Measurements from ENCODE around the gene CRTC1.

CRTC1 gene

DNA sequence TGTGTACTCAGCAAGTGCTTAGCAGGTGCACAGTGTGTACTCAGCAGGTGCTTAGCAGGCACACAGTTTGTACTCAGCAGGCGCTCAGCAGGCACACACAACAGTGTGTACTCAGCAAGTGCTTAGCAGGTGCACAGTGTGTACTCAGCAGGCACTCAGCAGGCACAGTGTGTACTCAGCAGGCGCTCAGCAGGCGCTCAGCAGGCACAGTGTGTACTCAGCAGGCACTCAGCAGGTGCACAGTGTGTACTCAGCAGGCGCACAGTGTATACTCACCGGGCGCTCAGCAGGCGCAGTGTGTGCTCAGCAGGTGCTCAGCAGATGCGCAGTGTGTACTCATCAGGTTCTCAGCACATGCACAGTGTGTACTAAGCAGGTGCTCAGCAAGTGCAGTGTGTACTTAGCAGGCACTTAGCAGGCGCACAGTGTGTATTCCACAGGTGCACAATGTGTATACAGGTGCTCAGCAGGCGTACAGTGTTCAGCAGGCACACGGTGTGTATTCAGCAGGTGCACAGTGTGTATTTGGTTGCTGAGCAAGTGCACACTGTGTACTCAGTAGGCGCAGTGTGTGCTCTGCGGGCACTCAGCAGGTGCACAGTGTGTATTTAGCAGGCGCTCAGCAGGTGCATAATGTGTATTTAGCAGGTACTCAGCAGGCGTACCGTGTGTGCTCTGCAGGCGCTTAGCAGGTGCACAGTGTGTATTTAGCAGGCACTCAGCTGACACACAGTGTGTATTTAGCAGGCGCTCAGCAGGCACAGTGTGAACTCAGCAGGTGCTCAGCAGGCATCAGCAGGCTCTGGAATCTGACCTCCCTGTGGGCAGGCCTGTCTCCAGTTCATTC, 15.1 kb downstream of the CRTC1 start:
- TF ChIP-seq, protein P1, sequence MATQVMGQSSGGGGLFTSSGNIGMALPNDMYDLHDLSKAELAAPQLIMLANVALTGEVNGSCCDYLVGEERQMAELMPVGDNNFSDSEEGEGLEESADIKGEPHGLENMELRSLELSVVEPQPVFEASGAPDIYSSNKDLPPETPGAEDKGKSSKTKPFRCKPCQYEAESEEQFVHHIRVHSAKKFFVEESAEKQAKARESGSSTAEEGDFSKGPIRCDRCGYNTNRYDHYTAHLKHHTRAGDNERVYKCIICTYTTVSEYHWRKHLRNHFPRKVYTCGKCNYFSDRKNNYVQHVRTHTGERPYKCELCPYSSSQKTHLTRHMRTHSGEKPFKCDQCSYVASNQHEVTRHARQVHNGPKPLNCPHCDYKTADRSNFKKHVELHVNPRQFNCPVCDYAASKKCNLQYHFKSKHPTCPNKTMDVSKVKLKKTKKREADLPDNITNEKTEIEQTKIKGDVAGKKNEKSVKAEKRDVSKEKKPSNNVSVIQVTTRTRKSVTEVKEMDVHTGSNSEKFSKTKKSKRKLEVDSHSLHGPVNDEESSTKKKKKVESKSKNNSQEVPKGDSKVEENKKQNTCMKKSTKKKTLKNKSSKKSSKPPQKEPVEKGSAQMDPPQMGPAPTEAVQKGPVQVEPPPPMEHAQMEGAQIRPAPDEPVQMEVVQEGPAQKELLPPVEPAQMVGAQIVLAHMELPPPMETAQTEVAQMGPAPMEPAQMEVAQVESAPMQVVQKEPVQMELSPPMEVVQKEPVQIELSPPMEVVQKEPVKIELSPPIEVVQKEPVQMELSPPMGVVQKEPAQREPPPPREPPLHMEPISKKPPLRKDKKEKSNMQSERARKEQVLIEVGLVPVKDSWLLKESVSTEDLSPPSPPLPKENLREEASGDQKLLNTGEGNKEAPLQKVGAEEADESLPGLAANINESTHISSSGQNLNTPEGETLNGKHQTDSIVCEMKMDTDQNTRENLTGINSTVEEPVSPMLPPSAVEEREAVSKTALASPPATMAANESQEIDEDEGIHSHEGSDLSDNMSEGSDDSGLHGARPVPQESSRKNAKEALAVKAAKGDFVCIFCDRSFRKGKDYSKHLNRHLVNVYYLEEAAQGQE (IDR thresholded peaks at IDR 0.05; ENCODE audit: insufficient read depth in 1 of 2, low read depth in 2 of 2, low read length in 2 of 2): no peak

DNA sequence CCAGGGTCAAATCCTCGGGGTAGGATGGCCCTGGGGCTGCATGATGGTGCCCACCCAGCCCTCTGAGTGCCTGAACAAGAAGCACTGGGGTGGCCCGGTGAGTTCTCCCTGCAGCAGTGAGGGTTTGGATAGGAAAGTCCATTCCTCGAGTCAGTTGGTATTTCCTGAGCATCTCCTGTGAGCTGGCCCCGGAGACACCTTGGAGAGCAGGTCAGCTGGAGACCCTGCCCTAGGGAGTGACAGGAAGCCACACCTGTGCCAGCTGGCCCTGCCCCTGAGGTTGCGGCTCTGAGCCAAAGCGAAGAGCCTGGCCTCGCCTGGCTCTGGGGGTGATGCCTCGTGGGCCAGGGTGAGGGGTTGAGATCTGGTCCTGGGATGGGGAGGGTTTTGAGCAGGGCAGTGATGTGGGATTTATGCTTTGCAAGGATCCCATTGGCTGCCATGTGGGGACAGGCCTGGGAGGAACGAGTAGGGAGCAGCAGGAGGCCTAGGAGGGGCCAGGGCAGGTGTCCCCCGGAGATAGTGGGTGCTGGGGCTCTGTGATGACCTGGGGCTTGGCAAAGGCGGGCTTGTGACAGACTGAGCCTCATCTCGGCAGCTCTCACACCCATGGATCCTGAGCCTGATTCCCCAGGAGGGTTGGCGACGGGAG, 16.0 kb downstream of the CRTC1 start:
- TF ChIP-seq SIN3A (IDR thresholded peaks at IDR 0.05; ENCODE audit: borderline replicate concordance, insufficient read depth, low read length) (no peak), POLR2AphosphoS5 (IDR thresholded peaks at IDR 0.05; ENCODE audit: low read depth, low read length) (no peak), TAF1 (IDR thresholded peaks at IDR 0.05; ENCODE audit: borderline replicate concordance, insufficient read depth, low read length) (no peak)
- TF ChIP-seq, protein P1 (IDR thresholded peaks at IDR 0.05; ENCODE audit: insufficient read depth in 1 of 2, low read depth in 2 of 2, low read length in 2 of 2): no peak

DNA sequence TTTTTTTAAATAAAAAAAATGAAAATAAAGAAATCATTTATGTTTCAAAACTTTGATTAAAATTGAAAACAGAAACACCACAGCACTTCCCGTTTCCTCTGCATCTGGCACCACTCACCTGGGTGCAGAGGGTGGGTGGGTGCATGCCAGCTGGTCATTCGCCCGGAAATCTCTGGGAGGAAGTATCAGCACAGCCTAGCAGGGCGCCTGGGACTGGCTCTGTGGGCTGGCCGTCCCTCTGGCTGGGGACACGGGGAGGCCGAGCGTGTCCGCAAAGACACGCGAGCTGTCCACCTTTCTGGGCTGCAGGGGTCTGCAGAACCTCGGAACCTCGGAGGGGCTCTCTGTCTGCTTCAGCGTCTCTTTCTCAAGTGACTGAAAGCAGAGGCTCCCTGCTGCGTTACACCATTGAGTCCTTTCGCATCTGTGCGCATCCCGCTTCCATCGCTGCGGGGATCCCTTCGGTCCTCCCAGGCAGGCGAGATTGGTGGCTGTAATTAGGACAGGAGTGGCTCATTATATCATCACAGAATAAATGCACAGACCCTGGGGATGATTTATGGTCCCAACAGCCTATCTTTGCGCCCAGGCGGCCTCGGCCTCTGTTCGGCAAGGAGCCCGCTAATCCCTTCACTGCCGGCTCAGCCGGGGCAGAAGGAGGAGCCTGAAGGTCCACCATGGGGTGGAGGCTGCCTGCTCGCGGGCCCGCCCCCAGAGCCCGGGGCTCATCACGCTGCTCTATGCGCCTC, 17.2 kb downstream of the CRTC1 start:
- TF ChIP-seq FOXP2 (optimal IDR thresholded peaks at IDR 0.05; ENCODE audit: borderline replicate concordance, extremely low read depth, extremely low read length, insufficient read depth) (no peak), SIN3A (IDR thresholded peaks at IDR 0.05; ENCODE audit: borderline replicate concordance, insufficient read depth, low read length) (no peak), POLR2AphosphoS5 (IDR thresholded peaks at IDR 0.05; ENCODE audit: low read depth, low read length) (no peak), TAF1 (IDR thresholded peaks at IDR 0.05; ENCODE audit: borderline replicate concordance, insufficient read depth, low read length) (no peak)
- TF ChIP-seq, protein P1 (IDR thresholded peaks at IDR 0.05; ENCODE audit: insufficient read depth in 1 of 2, low read depth in 2 of 2, low read length in 2 of 2): no peak

DNA sequence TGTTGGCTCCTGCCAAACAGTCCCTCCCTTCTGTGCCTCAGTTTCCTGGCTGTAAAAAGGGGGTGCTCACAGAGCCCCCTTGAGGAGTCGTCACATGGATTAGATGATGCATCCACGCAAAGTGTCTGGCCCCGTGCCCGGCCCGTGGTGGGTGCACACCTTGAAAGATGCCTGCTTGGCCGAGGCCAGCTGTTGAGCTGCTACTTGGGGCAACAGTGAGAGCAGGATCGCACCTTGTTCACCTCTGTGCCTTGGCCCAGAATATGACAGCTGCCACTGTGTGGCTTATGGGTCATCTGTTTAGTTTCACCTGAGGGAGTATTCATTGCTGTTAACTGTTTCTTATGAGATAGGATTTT, 17.7 kb downstream of the CRTC1 start:
- TF ChIP-seq TAF1 (IDR thresholded peaks at IDR 0.05; ENCODE audit: borderline replicate concordance, insufficient read depth, low read length): no peak
- TF ChIP-seq FOXP2 (optimal IDR thresholded peaks at IDR 0.05; ENCODE audit: borderline replicate concordance, extremely low read depth, extremely low read length, insufficient read depth): no peak
- TF ChIP-seq, protein P1 (IDR thresholded peaks at IDR 0.05; ENCODE audit: insufficient read depth in 1 of 2, low read depth in 2 of 2, low read length in 2 of 2): no peak
- no peak for TF ChIP-seq POLR2AphosphoS5 (IDR thresholded peaks at IDR 0.05; ENCODE audit: low read depth, low read length)
- TF ChIP-seq SIN3A (IDR thresholded peaks at IDR 0.05; ENCODE audit: borderline replicate concordance, insufficient read depth, low read length): no peak
